HG03439 (cell line): ENCODE data around the gene MRPL9.

ENCODE experiments used
- ATAC-seq: cut with Tn5 transposase; IDR thresholded peaks from one replicate; pipeline ENCODE4 v1.9.1; 2021; ENCODE audit warnings: mild to moderate bottlenecking, moderate library complexity; ENCODE audit not compliant: unreplicated experiment

Gene MRPL9

GRCh38 chr1:151713874-151714273 is 49.4 kb downstream of the MRPL9 start:
- ATAC-seq = no peak

- no peak for ATAC-seq
Observed at GRCh38 chr1:151713044-151713443, 50.3 kb downstream of the MRPL9 start.

- ATAC-seq = no peak
Observed at GRCh38 chr1:151711951-151712350, 51.3 kb downstream of the MRPL9 start.

GRCh38 chr1:151711044-151711800 is 52.1 kb downstream of the MRPL9 start:
- ATAC-seq = no peak

GRCh38 chr1:151710187-151710840 is 53.0 kb downstream of the MRPL9 start:
- no peak for ATAC-seq
